GM20000 (cell line): Measurements from ENCODE around the gene SKI.

Experiments used
- DNase-seq: peaks from one replicate; pipeline ENCODE4 v3.0.0; 2012; ENCODE audit warnings: low spot score
- TF ChIP-seq, protein P1 (sequence below): IDR thresholded peaks from 2 replicates; pipeline ENCODE4 v1.5.1; 2012; ENCODE audit warnings: mild to moderate bottlenecking, control low read depth; ENCODE audit errors: extremely low read depth, missing control alignments

SKI gene

GRCh38 chr1:2195785-2196184 is 32.3 kb upstream of the SKI start:
- DNase-seq: no peak
- TF ChIP-seq, protein P1, sequence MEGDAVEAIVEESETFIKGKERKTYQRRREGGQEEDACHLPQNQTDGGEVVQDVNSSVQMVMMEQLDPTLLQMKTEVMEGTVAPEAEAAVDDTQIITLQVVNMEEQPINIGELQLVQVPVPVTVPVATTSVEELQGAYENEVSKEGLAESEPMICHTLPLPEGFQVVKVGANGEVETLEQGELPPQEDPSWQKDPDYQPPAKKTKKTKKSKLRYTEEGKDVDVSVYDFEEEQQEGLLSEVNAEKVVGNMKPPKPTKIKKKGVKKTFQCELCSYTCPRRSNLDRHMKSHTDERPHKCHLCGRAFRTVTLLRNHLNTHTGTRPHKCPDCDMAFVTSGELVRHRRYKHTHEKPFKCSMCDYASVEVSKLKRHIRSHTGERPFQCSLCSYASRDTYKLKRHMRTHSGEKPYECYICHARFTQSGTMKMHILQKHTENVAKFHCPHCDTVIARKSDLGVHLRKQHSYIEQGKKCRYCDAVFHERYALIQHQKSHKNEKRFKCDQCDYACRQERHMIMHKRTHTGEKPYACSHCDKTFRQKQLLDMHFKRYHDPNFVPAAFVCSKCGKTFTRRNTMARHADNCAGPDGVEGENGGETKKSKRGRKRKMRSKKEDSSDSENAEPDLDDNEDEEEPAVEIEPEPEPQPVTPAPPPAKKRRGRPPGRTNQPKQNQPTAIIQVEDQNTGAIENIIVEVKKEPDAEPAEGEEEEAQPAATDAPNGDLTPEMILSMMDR: no peak

DNA sequence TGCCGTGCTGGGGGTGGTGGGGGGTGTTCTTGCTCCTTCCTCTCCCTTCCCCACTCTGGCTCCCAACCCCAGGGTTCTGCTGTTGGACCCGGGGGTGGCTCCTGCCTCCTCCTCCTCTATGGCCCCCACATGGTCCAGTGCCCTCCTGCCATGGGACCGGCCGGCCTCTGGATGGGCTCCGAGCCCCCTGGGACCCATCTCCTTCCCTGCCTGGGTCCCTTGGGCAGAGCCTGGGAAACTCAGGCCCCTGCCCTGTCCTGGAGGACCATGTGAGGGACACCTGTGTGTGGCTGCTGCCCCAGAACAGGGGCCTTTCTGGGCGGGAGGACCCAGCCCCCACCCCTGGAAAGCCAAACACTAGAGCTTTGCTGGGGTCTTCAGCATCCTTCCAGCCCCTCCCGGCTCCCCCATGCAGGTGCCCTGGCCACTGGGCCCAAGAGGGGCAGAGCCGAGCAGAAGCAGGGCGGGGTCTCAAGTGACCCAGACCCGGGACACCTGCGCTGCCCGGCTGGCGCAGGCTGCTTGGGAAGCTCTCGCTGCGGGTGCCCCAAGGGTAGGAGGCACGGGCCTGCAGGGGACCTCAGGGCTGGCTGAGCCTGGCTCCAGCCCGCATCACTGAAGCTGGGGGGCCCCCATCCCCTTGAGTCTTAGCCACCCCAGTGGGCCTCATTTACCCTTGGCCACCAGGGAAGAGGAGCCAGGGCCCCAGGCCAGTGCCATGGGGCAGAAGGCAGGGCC is 31.0 kb upstream of the SKI start:
- TF ChIP-seq, protein P1: no peak
- DNase-seq: no peak

GRCh38 chr1:2197707-2198165 is 30.4 kb upstream of the SKI start:
- no peak for DNase-seq
- TF ChIP-seq, protein P1: no peak

DNA sequence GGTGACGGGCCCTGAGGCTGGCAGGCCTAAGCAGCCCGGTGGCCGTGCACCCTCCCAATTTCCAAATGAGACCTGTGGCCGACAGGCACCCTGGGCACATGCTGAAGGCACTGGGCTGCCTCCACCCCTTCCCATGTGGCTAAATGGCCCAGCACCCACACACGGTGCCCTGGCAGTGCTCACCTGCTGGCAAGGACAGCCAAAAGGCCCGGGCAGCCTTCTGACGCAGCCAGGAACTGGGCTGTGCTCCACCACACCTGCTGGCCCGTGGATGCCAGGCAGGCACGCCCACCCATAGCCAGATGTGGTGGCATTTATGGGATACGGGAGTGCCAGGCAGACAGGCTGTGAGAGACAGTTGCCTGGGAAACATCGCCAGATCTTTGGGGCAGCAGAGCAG is 29.5 kb upstream of the SKI start:
- TF ChIP-seq, protein P1: no peak
- DNase-seq: no peak

DNA sequence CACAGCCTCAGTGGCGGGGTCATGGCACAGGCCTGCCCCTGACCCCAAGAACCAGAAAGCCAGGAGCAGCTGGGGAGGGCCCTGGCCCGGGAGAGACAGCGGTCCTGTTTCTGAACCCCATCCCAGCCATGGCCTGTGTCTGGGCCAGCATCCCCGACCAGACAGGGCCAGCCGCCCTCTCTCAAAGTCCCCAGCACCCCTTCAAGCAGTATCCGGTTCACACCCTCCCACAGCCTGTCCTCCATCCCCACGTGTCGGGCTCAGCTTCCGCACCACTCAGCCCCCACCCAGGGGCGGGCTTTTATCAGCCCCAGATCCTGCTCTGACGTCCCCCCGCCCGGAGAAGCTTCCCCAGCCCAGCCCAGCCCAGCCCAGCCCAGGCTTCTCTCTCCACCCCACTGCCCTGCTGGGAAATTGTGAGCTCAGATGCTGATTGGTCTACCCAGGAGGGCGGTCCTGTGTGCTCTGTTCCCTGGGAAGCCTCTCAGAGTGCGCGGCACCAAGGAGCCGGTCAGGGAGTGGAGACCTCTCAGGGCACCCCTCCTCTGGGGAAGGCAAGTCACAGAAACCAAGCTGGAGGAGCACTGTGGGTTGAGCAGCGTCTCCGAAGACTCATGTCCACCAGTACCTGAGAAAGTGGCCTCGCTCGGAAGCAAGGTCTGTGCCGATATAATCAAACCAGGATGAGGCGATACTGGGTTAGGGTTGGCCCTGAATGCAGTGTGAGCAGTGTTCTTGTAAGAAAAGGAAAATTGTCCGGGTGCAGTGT is 28.9 kb upstream of the SKI start:
- DNase-seq: peak; percentile 87
- TF ChIP-seq, protein P1: no peak

- no peak for DNase-seq
- TF ChIP-seq, protein P1: no peak
Observed at GRCh38 chr1:2200308-2200943, 27.7 kb upstream of the SKI start.

- TF ChIP-seq, protein P1: no peak
- DNase-seq: no peak
Observed at GRCh38 chr1:2201062-2201461, 27.1 kb upstream of the SKI start.
